AG09309 (cell line): ENCODE results near the gene PGA4.
"Not testable (repeated sequence)": the region's sequence is repeated elsewhere in the genome, so short reads cannot be mapped to it uniquely, and the experiment has no call there.

Experiments used
- DNase-seq: peaks from one replicate; pipeline ENCODE4 v3.0.0-alpha.2; 2010; ENCODE audit warnings: low read depth
- H3K4me3 ChIP-seq: 2 replicates; pipeline ENCODE4 v1.5.1; 2011; ENCODE audit warnings: mild to moderate bottlenecking, low read depth, low read length, moderate library complexity; ENCODE audit not compliant: control insufficient read depth
- TF ChIP-seq, protein P1 (sequence below): IDR thresholded peaks from 2 replicates; pipeline ENCODE4 v1.5.1; 2011; ENCODE audit warnings: mild to moderate bottlenecking, low read depth, low read length, inconsistent platforms; ENCODE audit not compliant: insufficient read depth, control insufficient read depth; ENCODE audit errors: missing control alignments

Gene PGA4

DNA sequence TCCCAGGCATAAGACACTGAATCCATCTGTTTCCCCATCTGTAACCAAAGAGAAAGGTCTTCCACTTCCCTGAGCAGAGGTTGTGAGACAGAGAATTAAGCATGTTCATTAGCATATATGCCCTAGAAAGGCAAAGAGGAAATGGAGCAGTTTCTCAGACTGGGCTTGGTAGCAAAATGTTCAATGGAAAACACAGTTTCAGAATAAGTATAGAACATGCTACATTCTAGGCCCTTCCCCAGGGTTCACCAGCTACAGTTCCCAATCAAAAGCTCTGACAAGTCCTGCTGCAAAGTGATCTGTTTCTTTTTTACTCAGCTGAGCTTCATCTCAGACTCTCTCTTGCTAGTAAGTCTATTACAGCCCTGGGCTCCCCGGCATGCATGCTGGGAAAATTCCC lies 30.2 kb downstream of the PGA4 start:
- not testable (repeated sequence) for H3K4me3 ChIP-seq, DNase-seq

DNA sequence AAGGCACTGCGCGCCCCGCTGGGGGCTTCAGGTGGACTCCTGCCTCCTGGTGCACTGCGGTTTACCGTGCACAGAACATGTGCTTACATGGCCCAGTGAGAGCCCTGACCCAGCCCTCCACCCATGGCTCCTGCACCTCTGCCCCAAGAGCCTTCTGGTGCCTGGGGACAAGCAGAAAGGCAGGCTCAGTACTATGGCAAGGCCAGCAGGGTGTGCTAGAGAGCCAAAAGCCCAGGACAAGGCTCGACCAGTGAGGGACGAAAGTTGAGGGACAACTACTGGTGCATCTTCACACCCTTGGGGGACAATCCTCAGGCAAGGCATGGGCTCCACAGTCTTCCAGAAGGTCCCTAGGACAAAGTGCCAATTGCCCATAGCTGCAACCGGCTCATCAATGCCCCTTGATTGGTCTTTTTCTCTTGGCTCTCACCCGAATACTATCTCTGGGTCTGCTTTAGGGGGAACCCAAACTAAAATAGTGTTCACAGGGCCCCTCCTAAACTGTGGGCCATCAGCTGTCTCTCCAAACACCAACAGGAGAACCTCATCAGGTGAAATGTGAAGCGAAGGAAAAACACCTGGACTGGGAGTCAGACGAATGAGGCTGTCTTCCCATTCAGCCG lies 32.4 kb downstream of the PGA4 start:
- no peak for DNase-seq
- no peak overlapping the region for H3K4me3 ChIP-seq
- TF ChIP-seq, protein P1, sequence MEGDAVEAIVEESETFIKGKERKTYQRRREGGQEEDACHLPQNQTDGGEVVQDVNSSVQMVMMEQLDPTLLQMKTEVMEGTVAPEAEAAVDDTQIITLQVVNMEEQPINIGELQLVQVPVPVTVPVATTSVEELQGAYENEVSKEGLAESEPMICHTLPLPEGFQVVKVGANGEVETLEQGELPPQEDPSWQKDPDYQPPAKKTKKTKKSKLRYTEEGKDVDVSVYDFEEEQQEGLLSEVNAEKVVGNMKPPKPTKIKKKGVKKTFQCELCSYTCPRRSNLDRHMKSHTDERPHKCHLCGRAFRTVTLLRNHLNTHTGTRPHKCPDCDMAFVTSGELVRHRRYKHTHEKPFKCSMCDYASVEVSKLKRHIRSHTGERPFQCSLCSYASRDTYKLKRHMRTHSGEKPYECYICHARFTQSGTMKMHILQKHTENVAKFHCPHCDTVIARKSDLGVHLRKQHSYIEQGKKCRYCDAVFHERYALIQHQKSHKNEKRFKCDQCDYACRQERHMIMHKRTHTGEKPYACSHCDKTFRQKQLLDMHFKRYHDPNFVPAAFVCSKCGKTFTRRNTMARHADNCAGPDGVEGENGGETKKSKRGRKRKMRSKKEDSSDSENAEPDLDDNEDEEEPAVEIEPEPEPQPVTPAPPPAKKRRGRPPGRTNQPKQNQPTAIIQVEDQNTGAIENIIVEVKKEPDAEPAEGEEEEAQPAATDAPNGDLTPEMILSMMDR, result peak; percentile 97

DNA sequence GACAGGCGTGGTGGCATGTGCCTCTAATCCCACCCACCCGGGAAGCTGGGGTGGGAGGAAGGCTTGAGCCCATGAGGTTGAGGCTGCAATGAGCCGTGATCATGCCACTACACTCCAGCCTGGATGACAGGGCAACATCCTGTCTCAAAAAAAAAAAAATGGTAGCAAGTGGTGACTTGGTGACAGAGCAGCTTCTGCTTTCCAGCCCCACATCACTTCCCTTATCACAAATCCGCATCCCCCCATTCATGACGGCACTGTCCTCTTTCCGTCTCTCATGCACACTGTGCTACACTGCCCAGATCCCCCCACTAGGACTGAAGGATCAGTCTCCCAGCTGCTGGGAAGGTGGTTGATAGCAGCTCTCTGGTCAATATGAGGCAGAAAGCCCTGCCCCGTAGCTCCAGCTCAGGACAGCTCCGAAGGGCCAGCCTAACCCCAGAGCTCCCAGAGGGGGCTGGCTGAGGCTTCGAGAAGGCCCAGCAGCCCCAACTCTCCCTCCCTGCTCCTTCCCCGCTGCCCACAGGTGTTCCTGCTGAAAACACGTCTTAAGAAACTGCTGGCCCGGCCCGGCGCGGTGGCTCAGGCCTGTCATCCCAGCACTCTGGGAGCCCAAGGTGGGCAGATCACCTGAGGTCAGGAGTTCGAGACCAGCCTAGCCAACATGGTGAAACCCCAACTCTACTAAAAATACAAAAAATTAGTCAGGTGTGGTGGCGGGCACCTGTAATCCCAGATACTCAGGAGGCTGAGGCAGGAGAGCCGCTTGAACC lies 34.7 kb downstream of the PGA4 start:
- TF ChIP-seq, protein P1, result no peak
- H3K4me3 ChIP-seq, result no peak overlapping the region
- DNase-seq, result no peak

DNA sequence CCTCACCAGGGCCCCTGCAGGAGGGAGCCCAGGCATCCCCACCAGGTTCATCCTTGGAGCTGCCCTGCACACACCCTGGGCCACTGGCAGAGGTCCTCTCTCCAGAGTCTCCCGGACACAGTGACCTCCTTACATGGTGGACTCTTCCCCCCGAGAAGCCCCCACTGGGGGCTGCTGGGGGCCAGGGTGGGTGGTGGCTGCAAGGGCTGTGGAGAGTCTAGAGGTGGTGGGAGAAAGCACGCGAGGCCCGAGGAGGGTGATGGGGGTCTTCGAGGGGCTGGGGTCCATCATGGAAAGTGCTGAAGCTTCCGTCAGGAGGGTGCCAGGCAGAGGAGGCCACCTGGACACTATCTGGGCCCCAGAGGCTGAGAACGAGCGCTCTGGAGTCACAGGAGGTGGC lies 36.4 kb downstream of the PGA4 start:
- no peak overlapping the region for H3K4me3 ChIP-seq
- no peak for DNase-seq
- TF ChIP-seq, protein P1, result no peak

DNA sequence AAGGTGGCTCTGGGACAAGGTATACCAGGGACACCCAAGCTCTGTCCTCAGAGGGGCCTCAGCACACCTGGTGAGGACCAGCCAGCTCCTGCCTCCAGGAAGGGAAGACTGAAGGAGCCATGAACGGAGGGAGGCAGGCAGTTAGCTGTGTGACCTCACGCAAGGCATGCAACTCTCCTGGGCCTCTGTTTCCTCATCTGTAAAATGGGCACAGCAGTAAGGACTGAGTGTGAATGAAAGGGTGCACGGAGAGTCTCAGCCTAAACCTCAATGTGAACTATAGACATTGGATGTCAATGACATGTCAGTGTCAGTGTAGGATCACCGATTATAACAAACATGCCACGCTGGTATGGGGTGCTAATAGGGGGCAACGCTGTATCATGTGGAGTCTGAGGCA lies 37.2 kb downstream of the PGA4 start:
- H3K4me3 ChIP-seq, result no peak overlapping the region
- TF ChIP-seq, protein P1, result no peak
- no peak for DNase-seq

DNA sequence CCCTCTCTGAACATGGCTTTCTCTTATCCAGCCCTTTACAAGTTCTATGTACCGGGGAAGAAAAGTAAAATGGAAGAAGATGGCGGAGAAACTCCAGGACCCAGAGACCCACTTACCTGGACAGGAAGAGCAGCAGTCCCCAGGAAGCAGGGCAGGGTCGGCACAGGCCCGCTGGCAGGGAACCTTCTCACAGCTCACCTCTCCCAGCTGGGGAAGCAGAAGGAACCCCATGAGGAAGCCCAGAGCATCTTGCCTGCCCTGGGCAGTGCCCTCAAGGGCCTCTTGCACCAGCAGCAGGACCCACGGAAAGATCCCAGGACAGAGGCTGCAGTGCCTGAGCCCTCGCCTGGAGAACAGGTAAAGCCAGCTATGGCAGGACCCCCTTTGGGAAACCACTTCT lies 42.2 kb downstream of the PGA4 start:
- TF ChIP-seq, protein P1, result no peak
- no peak for DNase-seq
- no peak overlapping the region for H3K4me3 ChIP-seq

DNA sequence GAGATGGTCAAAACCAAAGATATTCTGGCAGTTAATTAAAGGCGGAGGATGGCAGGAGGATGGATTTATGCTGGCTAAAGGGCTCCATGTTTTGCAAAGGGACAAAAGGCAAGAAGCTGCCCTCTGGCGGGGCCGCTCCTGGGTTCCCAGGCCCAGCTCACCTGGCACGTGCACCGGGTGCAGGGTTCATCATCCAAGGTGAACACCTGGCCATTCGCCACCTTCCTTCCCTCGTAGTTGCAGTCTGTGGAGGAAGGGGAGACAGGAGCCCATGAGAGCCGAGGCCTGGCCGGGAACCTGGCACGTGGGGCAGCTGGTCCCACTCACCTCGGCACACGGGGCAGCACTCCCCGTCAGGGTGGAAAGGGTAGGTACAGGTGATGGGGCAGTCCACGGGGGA lies 42.6 kb downstream of the PGA4 start:
- no peak for DNase-seq
- H3K4me3 ChIP-seq, result no peak overlapping the region
- TF ChIP-seq, protein P1, result no peak
